Articular chondrocyte of knee joint (primary cell): ENCODE measurements around the gene LRAT. TPM values are rescaled to one million over a fixed set of nuclear protein-coding genes. Genes with fewer than 3 reads are reported as not detected.

ENCODE experiments used
- small RNA-seq: library from RNA; depleted of rRNA; stranded (forward); fragments of <200 nt; gene quantifications from one replicate; pipeline ENCODE3, GENCODE V24; 2012
- total RNA-seq: library from RNA; depleted of rRNA; stranded (reverse); fragments of >200 nt; gene quantifications from 2 replicates; pipeline ENCODE4 v1.2.3, GENCODE V29; 2012

Gene LRAT
- 1.2 and 2.1 TPM in 2 replicates for total RNA-seq

DNA sequence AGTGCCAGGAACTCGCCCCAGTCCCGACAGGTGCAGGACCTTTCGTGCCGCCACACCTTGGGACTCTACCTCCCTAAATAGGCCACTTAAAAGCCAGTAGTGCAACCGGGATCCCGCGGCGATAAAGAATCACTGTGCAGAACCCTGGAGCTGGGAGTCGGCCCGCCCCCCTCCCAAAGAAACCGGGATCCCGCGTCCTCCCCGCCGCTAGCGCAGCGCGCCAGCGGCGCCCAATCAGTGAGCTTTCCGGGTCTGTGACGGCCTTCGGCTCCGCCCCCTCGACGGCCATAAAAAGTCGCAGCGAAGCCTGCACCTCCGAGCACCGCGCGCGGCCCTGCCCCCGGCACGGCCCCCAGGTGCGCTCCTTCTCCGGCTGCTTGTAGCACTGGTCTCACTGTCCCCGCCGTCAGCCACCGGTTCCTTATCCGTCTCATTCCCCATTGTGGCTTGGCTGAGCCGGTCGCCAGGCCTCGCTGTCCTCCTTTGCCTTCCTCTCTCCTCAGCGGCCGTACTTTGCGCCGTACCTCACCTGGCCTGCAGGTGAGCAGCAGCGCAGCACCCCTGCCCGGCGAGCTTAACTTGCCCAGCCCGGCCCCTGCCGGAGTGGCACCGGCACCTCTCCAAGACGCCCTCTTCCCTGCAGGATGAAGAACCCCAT, at the start of gene LRAT:
Gene LRAT (plus strand): TSS at position 318 of the 658 bp plus-strand sequence. CDS start 327 bp downstream, at position 645.

DNA sequence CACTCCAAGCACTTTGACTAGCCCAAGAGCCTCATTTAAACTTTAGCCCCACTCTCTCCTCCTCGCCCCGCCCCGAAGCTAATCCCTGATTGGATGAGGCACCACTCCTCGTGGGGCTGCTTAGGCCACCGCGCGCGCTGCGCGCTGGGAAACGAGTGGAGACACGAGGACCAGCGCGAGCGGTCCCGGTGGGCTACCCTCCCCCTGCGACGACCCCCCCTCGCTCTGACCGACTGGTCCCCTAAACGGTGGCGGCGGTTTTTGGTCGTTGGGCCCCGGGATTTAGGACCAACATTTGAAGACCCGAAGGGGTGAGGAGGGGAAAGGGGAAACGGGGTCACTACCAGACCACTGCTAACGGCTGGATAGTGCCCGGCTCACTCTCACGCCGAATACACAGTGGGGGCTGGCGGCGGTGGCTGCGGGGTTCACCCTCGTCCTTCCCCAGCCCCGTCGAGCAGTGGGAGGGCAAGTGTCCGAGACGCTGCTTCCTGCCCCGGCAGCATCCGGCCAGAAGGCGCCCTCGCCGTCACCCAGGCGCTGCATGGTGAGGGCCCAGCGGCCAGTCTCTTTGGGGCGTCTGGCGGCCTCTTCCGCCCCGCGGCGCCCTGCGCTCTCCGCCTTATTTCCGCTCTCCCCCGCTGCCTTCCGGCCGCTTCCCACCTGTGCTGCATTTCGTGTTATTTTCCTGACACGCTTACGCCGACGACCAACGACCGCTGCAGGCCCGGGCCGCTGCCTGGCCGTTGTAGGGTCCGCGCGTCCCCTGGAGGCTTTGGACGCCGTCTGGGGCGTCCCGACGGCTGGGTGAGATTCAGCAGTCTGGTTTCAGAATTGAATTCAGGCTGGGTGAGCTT, 37.6 kb downstream of the LRAT start, which contains the start of gene RBM46:
Gene RBM46 (plus strand): TSS at position 147 of the 857 bp plus-strand sequence. CDS start 15,481 bp downstream, outside the sequence.

Small RNA genes lying within 50 kb of the gene (small RNA-seq; reads per million reads assigned to genes)
- gene NDUFB2P1 = not detected
- gene RNU2-44P = 0.11 reads per million
- not detected for gene RNU2-66P

Other genes with a start within 250 kb of the LRAT start
- gene PLRG1, start 193.6 kb upstream of the LRAT start, total RNA-seq = 77.5 and 90.2 TPM in 2 replicates
- not detected in 2 replicates for gene FGB, start 181.0 kb upstream of the LRAT start, total RNA-seq
- gene FGA, start 153.3 kb upstream of the LRAT start, total RNA-seq = not detected in 2 replicates
- gene FGG, start 131.3 kb upstream of the LRAT start, total RNA-seq = 0.22 TPM in 1 of 2 replicates, not detected in the other
- gene RBM46, start 37.3 kb downstream of the LRAT start, total RNA-seq = under 0.01 and 0.32 TPM in 2 replicates